Stimulated activated CD8-positive, alpha-beta memory T cell treated with anti-CD3 and anti-CD28 coated beads, Interleukin-4, amount 100 ng/mL, for 48 hours (primary cell): Measurements from ENCODE around the gene PLEKHS1.

Experiments
- DNase-seq: peaks from one replicate; pipeline ENCODE4 v3.0.0-alpha.2; 2020

PLEKHS1 gene

GRCh38 chr10:113751181-113751732 lies at the start of gene PLEKHS1:
Gene PLEKHS1, plus strand, starts transcription at chr10:113751682. Its CDS starts 3,596 bp downstream, at chr10:113755278.
- DNase-seq: no peak

GRCh38 chr10:113704637-113705343 lies 46.7 kb upstream of the PLEKHS1 start:
- no peak for DNase-seq

- DNase-seq: no peak
Measured at GRCh38 chr10:113705344-113705652, 46.2 kb upstream of the PLEKHS1 start.

- no peak for DNase-seq
Measured at GRCh38 chr10:113706623-113707022, 44.9 kb upstream of the PLEKHS1 start.

- DNase-seq: no peak
Measured at GRCh38 chr10:113708640-113709039, 42.8 kb upstream of the PLEKHS1 start.

GRCh38 chr10:113709221-113709838 lies 42.2 kb upstream of the PLEKHS1 start:
- DNase-seq: no peak

- no peak for DNase-seq
Measured at GRCh38 chr10:113711142-113711541, 40.3 kb upstream of the PLEKHS1 start.

GRCh38 chr10:113712024-113712423 lies 39.5 kb upstream of the PLEKHS1 start:
- DNase-seq: no peak

GRCh38 chr10:113712755-113713639 lies 38.5 kb upstream of the PLEKHS1 start:
- DNase-seq: no peak

- DNase-seq: no peak
Measured at GRCh38 chr10:113713640-113713982, 37.9 kb upstream of the PLEKHS1 start.

- no peak for DNase-seq
Measured at GRCh38 chr10:113716109-113716910, 35.2 kb upstream of the PLEKHS1 start.

- no peak for DNase-seq
Measured at GRCh38 chr10:113718969-113719822, 32.3 kb upstream of the PLEKHS1 start.

GRCh38 chr10:113720386-113720785 lies 31.1 kb upstream of the PLEKHS1 start:
- no peak for DNase-seq

- DNase-seq: no peak
Measured at GRCh38 chr10:113732160-113732881, 19.2 kb upstream of the PLEKHS1 start.

- DNase-seq: no peak
Measured at GRCh38 chr10:113732966-113733365, 18.5 kb upstream of the PLEKHS1 start.

- DNase-seq: no peak
Measured at GRCh38 chr10:113733635-113734034, 17.8 kb upstream of the PLEKHS1 start.

GRCh38 chr10:113735913-113736312 lies 15.6 kb upstream of the PLEKHS1 start:
- no peak for DNase-seq

- DNase-seq: no peak
Measured at GRCh38 chr10:113736576-113736975, 14.9 kb upstream of the PLEKHS1 start.

GRCh38 chr10:113739031-113739430 lies 12.5 kb upstream of the PLEKHS1 start:
- no peak for DNase-seq

GRCh38 chr10:113739577-113739976 lies 11.9 kb upstream of the PLEKHS1 start:
- DNase-seq: no peak

GRCh38 chr10:113740850-113741249 lies 10.6 kb upstream of the PLEKHS1 start:
- no peak for DNase-seq
